SU-DHL-6 (cell line): ENCODE measurements around the gene MYO1H.
A peak's percentile ranks its signal among the peaks of the same experiment; 100 is the strongest.
"Not testable (repeated sequence)": the region's sequence is repeated elsewhere in the genome, so short reads cannot be mapped to it uniquely, and the experiment has no call there.

Experiments used
- H2AFZ ChIP-seq: fragments of 200-600 bp; sonication (generic); 2 replicates; pipeline ENCODE4 v1.6.1; 2014; ENCODE audit warnings: low read depth, mild to moderate bottlenecking, moderate library complexity, mixed read lengths, antibody characterized with exemption, low read length; ENCODE audit not compliant: severe bottlenecking
- H3F3A ChIP-seq: fragments of 200-600 bp; shearing (Covaris generic); 2 replicates; pipeline ENCODE4 v1.6.0; 2016; ENCODE audit warnings: antibody characterized with exemption, mild to moderate bottlenecking; ENCODE audit not compliant: insufficient read depth
- H3K27ac ChIP-seq: fragments of 200-600 bp; sonication (generic); 2 replicates; pipeline ENCODE4 v1.5.1; 2016; ENCODE audit warnings: low read depth, mild to moderate bottlenecking, low read length, moderate library complexity, mixed read lengths
- H3K27me3 ChIP-seq: fragments of 200-600 bp; sonication (generic), shearing (Covaris generic); 2 replicates; pipeline ENCODE4 v1.6.0; 2014; ENCODE audit warnings: mild to moderate bottlenecking, low read length
- H3K36me3 ChIP-seq: fragments of 200-600 bp; sonication (generic); 2 replicates; pipeline ENCODE4 v1.6.1; 2014; ENCODE audit warnings: mild to moderate bottlenecking, low read length, mixed read lengths
- H3K4me2 ChIP-seq: fragments of 300-600, 200-600 bp; shearing (Covaris generic), sonication (generic); 2 replicates; pipeline ENCODE4 v1.6.0; 2014; ENCODE audit warnings: low read length, low read depth, mild to moderate bottlenecking; ENCODE audit not compliant: poor library complexity, severe bottlenecking
- H3K4me3 ChIP-seq: fragments of 200-600 bp; sonication (generic); 2 replicates; pipeline ENCODE4 v1.5.1; 2014; ENCODE audit warnings: antibody characterized with exemption, low read length, mild to moderate bottlenecking, mixed read lengths; ENCODE audit not compliant: insufficient read depth, poor library complexity, severe bottlenecking
- H3K79me2 ChIP-seq: fragments of 200-600 bp; sonication (generic); 2 replicates; pipeline ENCODE4 v1.6.1; 2014; ENCODE audit warnings: mild to moderate bottlenecking, low read length, moderate library complexity; ENCODE audit not compliant: insufficient read depth
- H3K9ac ChIP-seq: fragments of 200-600 bp; sonication (generic); 2 replicates; pipeline ENCODE4 v1.7.0; 2014; ENCODE audit warnings: mild to moderate bottlenecking, low read length
- H3K9me2 ChIP-seq: fragments of 200-600 bp; sonication (generic); replicated peaks from 2 replicates; pipeline ENCODE4 v1.6.1; 2014; ENCODE audit warnings: low read length; ENCODE audit not compliant: insufficient read depth
- H3K9me3 ChIP-seq: fragments of 200-600 bp; sonication (generic); 2 replicates; pipeline ENCODE4 v1.6.1; 2014; ENCODE audit warnings: low read length, mixed read lengths; ENCODE audit not compliant: insufficient read depth
- H4K20me1 ChIP-seq: fragments of 200-600 bp; sonication (generic); 2 replicates; pipeline ENCODE4 v1.6.1; 2014; ENCODE audit warnings: low read depth, mild to moderate bottlenecking, antibody characterized with exemption, low read length, moderate library complexity, mixed read lengths
- EZH2phosphoT487 ChIP-seq: fragments of 200-600 bp; sonication (generic), shearing (Covaris generic); conservative IDR thresholded peaks from 2 replicates; pipeline ENCODE4 v1.6.1; 2018; ENCODE audit warnings: mild to moderate bottlenecking, antibody characterized with exemption, low read length, moderate library complexity, mixed read lengths
- TF ChIP-seq, protein P1 (sequence below): fragments of 200-600 bp; sonication (generic); IDR thresholded peaks from one replicate; pipeline ENCODE4 v1.5.1; 2017; ENCODE audit warnings: antibody characterized with exemption, mild to moderate bottlenecking, low read length, moderate library complexity; ENCODE audit not compliant: insufficient read depth, poor library complexity, severe bottlenecking

Gene MYO1H

DNA sequence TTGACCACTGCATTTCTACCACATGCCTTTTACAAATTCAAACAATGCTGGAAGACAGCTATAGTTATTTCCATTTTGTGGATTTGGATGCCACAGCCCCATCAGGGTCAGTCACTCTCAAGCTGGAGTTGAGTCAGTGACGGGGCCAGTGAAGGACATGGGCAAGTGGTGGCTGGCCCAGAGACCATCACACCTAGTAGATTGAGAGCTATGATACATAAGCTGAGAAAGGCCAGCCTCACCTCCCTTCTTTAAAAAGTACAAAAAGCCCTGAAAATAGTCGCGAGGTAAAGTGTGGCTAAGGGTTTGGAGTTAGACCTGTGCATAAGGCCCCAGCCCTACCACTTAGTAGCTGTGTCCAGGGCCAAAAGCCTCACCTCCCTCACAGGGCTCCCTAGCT is 125.3 kb downstream of the MYO1H start:
- no peak overlapping the region for H3K4me3 ChIP-seq
- H3K36me3 ChIP-seq: no peaks in the 10 kb centered on the region
- no peaks in the 10 kb centered on the region for H3K27me3 ChIP-seq
- H2AFZ ChIP-seq: no peak overlapping the region
- H4K20me1 ChIP-seq: no peaks in the 10 kb centered on the region
- H3K4me2 ChIP-seq: no peak overlapping the region
- no peak for TF ChIP-seq EZH2phosphoT487
- TF ChIP-seq, protein P1, sequence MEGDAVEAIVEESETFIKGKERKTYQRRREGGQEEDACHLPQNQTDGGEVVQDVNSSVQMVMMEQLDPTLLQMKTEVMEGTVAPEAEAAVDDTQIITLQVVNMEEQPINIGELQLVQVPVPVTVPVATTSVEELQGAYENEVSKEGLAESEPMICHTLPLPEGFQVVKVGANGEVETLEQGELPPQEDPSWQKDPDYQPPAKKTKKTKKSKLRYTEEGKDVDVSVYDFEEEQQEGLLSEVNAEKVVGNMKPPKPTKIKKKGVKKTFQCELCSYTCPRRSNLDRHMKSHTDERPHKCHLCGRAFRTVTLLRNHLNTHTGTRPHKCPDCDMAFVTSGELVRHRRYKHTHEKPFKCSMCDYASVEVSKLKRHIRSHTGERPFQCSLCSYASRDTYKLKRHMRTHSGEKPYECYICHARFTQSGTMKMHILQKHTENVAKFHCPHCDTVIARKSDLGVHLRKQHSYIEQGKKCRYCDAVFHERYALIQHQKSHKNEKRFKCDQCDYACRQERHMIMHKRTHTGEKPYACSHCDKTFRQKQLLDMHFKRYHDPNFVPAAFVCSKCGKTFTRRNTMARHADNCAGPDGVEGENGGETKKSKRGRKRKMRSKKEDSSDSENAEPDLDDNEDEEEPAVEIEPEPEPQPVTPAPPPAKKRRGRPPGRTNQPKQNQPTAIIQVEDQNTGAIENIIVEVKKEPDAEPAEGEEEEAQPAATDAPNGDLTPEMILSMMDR: no peak
- no peak overlapping the region for H3K9ac ChIP-seq
- H3K9me2 ChIP-seq: no peaks in the 10 kb centered on the region
- no peak overlapping the region for H3K27ac ChIP-seq
- H3F3A ChIP-seq: no peaks in the 10 kb centered on the region
- no peaks in the 10 kb centered on the region for H3K9me3 ChIP-seq
- H3K79me2 ChIP-seq: peaks cover 78% of the 10 kb centered on the region

DNA sequence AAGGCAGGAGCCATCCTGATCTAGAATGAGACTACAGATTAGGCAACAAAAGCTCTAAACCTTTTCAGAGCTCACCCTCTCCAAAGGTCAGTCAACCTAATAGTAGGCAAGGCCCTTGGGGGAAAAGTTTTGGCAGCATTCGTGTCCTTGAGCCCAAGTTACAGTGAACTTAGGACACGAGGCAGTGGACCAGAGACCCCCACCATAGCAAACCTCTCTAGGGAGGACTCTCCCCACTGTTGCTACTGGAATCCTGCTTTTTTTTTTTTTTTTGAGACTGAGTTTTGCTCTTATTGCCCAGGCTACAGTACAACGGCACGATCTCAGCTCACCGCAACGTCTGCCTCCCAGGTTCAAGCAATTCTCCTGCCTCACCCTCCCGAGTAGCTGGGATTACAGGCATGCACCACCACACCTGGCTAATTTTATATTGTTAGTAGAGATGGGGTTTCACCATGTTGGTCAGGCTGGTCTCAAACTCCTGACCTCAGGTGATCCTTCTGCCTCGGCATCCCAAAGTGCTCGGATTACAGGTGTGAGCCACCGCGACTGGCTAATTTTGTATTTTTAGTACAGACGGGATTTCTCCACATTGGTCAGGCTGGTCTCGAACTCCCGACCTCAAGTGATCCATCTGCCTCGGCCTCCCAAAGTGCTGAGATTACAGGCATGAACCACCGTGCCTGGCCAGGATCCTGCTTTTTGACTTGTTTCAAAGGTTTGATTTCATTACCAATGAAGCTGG is 126.0 kb downstream of the MYO1H start:
- not testable (repeated sequence) for H3F3A ChIP-seq, H3K9ac ChIP-seq, H3K4me2 ChIP-seq, H4K20me1 ChIP-seq, H3K9me2 ChIP-seq, H3K4me3 ChIP-seq, H3K27me3 ChIP-seq, H2AFZ ChIP-seq, H3K36me3 ChIP-seq, H3K9me3 ChIP-seq, H3K27ac ChIP-seq
- H3K79me2 ChIP-seq: peaks cover 85% of the 10 kb centered on the region

DNA sequence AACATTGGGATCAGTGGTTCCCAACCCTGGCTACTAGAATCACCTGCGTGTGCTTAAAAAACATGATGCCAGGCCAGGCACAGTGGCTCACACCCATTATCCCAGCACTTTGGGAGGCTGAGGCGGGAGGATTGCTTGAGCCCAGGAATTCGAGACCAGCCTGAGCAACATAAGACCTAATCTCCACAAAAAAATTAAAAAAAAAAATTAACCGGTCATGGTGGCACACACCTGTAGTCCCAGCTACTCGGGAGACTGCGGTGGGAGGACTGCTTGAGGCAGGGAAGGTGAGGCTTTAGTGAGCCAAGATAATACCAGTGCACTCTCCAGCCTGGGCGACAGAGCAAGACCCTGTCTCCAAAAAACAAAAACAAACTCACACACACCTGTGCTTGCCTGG is 127.4 kb downstream of the MYO1H start:
- no peaks in the 10 kb centered on the region for H3F3A ChIP-seq
- no peaks in the 10 kb centered on the region for H3K27me3 ChIP-seq
- no peak overlapping the region for H3K9ac ChIP-seq
- no peak overlapping the region for H3K4me2 ChIP-seq
- H3K4me3 ChIP-seq: no peak overlapping the region
- no peaks in the 10 kb centered on the region for H3K36me3 ChIP-seq
- H2AFZ ChIP-seq: no peak overlapping the region
- no peaks in the 10 kb centered on the region for H4K20me1 ChIP-seq
- no peaks in the 10 kb centered on the region for H3K9me3 ChIP-seq
- H3K27ac ChIP-seq: no peak overlapping the region
- H3K9me2 ChIP-seq: no peaks in the 10 kb centered on the region
- TF ChIP-seq, protein P1: no peak
- no peak for TF ChIP-seq EZH2phosphoT487
- H3K79me2 ChIP-seq: peaks cover 83% of the 10 kb centered on the region

DNA sequence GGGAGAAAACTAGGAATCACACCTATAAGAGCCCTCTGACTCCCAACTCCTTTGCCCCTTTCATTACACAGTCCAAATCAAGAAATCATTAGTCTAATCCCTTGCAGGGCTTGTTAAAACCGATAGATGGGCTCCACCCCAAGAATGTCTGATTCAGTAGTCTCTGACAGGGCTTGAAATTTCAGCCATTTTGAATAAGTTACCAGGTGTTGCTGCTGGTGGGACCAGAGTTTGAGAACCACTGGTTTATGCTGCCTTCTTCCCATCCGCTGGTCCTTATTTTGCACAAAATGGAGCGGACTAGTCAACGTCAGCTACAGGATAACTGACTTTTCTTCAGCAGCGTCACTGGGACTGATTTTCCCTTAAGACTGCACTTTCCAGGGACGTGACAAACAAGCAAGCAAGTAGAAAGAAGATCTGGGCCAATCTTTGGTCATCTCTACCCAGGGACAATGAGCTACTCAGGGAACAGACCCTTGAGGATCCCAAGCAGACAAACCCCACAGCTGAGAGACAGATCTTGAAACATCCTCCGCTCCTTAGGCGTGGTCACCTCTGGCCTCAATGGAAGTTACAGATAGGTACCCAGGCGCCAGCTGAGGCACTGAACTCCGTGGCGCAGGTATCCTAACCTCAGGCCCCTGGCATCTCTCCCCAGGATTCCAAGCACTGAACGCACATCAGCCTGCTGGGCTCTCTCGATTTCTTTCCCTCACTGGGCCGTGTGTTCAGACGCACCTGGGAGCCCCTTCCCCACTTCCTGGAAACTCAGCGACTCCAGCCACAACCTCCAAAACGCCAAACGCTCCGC is 128.5 kb downstream of the MYO1H start:
- no peak overlapping the region for H2AFZ ChIP-seq
- no peaks in the 10 kb centered on the region for H3K27me3 ChIP-seq
- H3F3A ChIP-seq: no peaks in the 10 kb centered on the region
- H3K79me2 ChIP-seq: peaks cover 72% of the 10 kb centered on the region
- no peaks in the 10 kb centered on the region for H3K9me2 ChIP-seq
- H4K20me1 ChIP-seq: no peaks in the 10 kb centered on the region
- no peaks in the 10 kb centered on the region for H3K9me3 ChIP-seq
- no peak overlapping the region for H3K27ac ChIP-seq
- H3K9ac ChIP-seq: peak overlapping the region; percentile 80
- no peaks in the 10 kb centered on the region for H3K36me3 ChIP-seq
- H3K4me3 ChIP-seq: peak overlapping the region; percentile 77
- peak overlapping the region; percentile 95 for H3K4me2 ChIP-seq
- TF ChIP-seq EZH2phosphoT487: no peak
- TF ChIP-seq, protein P1: no peak
